GM10266 (cell line): ENCODE results near the gene LSM12.

ENCODE experiments used
- DNase-seq: peaks from one replicate; pipeline ENCODE4 v3.0.0; 2012; ENCODE audit errors: extremely low spot score
- CTCF ChIP-seq: IDR thresholded peaks from 2 replicates; pipeline ENCODE4 v1.5.1; 2012; ENCODE audit warnings: mild to moderate bottlenecking, low read depth; ENCODE audit not compliant: control insufficient read depth, insufficient read depth; ENCODE audit errors: missing control alignments

LSM12 gene

GRCh38 chr17:44111777-44112176 lies 45.3 kb upstream of the LSM12 start:
- no peak for TF ChIP-seq CTCF
- DNase-seq = no peak

- peak; percentile 81 for DNase-seq
- no peak for TF ChIP-seq CTCF
These were observed 44.6 kb upstream of the LSM12 start for GRCh38 chr17:44110823-44111633.

- no peak for TF ChIP-seq CTCF
- DNase-seq = no peak
These were observed 43.7 kb upstream of the LSM12 start for GRCh38 chr17:44110011-44110686.

GRCh38 chr17:44109312-44109630 lies 42.8 kb upstream of the LSM12 start:
- TF ChIP-seq CTCF = no peak
- no peak for DNase-seq

GRCh38 chr17:44108440-44109311 lies 42.2 kb upstream of the LSM12 start:
- DNase-seq = no peak
- TF ChIP-seq CTCF = no peak

GRCh38 chr17:44106801-44107200 lies 40.3 kb upstream of the LSM12 start:
- no peak for TF ChIP-seq CTCF

More at GRCh38 chr17:44106801-44107200, 40.3 kb upstream of the LSM12 start:
- DNase-seq = no peak
